ENCODE results near the gene LRIG3.

The LRIG3 gene

GRCh38 chr12:58922849-58923248, 2.5 kb upstream of the LRIG3 start:
- DNase-seq (ENCODE audit: extremely low read depth, insufficient read length): no peak
- TF ChIP-seq, protein P1, sequence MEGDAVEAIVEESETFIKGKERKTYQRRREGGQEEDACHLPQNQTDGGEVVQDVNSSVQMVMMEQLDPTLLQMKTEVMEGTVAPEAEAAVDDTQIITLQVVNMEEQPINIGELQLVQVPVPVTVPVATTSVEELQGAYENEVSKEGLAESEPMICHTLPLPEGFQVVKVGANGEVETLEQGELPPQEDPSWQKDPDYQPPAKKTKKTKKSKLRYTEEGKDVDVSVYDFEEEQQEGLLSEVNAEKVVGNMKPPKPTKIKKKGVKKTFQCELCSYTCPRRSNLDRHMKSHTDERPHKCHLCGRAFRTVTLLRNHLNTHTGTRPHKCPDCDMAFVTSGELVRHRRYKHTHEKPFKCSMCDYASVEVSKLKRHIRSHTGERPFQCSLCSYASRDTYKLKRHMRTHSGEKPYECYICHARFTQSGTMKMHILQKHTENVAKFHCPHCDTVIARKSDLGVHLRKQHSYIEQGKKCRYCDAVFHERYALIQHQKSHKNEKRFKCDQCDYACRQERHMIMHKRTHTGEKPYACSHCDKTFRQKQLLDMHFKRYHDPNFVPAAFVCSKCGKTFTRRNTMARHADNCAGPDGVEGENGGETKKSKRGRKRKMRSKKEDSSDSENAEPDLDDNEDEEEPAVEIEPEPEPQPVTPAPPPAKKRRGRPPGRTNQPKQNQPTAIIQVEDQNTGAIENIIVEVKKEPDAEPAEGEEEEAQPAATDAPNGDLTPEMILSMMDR (IDR thresholded peaks at IDR 0.05; ENCODE audit: insufficient read depth, low read length, poor library complexity, severe bottlenecking): no peak
- no peak overlapping the region for H3K4me3 ChIP-seq (replicated peaks; ENCODE audit: low read depth, low read length)
- H3K36me3 ChIP-seq (ENCODE audit: control insufficient read depth, insufficient read depth, low read length): no peaks in the 10 kb centered on the region
- H3K27me3 ChIP-seq (replicated peaks; ENCODE audit: control insufficient read depth, insufficient read depth, low read length): no peaks in the 10 kb centered on the region

- Histone ChIP-seq H3K27me3 (replicated peaks; ENCODE audit: control insufficient read depth, insufficient read depth, low read length) (no peaks in the 10 kb centered on the region), H3K4me3 (replicated peaks; ENCODE audit: low read depth, low read length) (peak overlapping the region; percentile 97), H3K36me3 (ENCODE audit: control insufficient read depth, insufficient read depth, low read length) (no peaks in the 10 kb centered on the region)
- TF ChIP-seq, protein P1 (IDR thresholded peaks at IDR 0.05; ENCODE audit: insufficient read depth, low read length, poor library complexity, severe bottlenecking): no peak
- DNase-seq (ENCODE audit: extremely low read depth, insufficient read length): no peak
These were observed 907 bp upstream of the LRIG3 start for GRCh38 chr12:58920961-58921861.

DNA sequence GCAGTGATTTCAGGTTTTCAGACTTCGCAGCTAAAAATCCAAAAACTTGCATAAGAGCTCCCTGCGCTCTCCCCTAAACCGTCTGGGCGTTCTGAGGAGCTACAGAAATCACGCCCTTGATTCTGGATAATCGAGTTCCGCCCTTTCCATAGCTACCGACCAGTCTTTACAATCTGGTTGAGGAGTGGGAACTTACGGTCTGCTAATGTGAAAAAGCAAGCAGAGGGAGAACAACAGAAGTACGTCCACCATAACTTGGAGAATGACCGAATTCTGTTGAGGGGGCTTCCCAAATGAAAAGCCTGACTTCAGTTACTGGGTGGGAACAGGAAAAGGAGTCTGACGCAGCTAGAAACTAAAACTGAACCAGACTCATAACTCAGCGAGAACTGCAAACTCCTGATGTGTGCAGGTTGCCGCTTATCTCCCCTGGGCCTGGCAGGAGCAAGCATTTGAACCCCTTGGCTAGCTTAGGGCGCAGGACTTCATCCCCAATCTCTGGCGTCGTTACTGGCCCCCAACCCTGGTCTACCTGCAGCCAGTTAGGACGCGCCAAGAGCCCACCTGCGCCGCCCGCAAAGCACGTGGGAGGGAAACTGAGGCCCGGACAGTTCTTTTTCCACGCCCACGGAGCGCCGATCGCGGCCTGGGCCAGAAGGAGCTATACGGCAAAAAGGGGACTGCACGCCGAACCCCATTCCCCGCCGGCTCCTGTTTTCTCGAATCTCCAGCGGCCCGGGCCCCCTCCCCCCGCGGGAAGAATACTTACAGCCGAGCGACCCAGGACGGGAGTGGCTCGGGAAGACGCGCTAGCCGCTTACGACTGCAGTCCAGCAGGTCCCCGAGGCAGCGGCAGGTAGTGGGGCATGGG, 838 bp downstream of the LRIG3 start:
- Histone ChIP-seq H3K27me3 (replicated peaks; ENCODE audit: control insufficient read depth, insufficient read depth, low read length) (no peaks in the 10 kb centered on the region), H3K4me3 (replicated peaks; ENCODE audit: low read depth, low read length) (peak overlapping the region; percentile 97), H3K36me3 (ENCODE audit: control insufficient read depth, insufficient read depth, low read length) (no peaks in the 10 kb centered on the region)
- DNase-seq (ENCODE audit: extremely low read depth, insufficient read length): peak; percentile 15
- TF ChIP-seq, protein P1 (IDR thresholded peaks at IDR 0.05; ENCODE audit: insufficient read depth, low read length, poor library complexity, severe bottlenecking): no peak

DNA sequence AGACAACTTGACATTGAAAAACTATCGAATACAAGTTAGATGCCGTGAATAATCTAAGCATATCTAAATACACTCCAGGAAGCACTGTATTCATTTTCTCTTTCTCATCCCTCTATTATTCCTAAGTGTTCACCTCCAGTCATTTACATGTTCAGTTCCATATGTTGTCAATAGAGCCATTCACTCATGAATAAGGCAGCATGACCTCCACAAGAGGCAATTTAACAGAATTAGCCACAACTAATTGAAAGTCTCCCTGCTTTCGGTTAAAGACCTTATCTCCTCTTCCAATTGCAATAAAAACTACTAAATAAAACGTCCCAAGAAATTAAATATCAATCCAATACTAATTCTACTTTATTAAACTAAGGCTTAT, 1.8 kb downstream of the LRIG3 start:
- DNase-seq (ENCODE audit: extremely low read depth, insufficient read length): no peak
- Histone ChIP-seq H3K36me3 (ENCODE audit: control insufficient read depth, insufficient read depth, low read length) (no peaks in the 10 kb centered on the region), H3K4me3 (replicated peaks; ENCODE audit: low read depth, low read length) (peak overlapping the region; percentile 97), H3K27me3 (replicated peaks; ENCODE audit: control insufficient read depth, insufficient read depth, low read length) (no peaks in the 10 kb centered on the region)
- TF ChIP-seq, protein P1 (IDR thresholded peaks at IDR 0.05; ENCODE audit: insufficient read depth, low read length, poor library complexity, severe bottlenecking): no peak

GRCh38 chr12:58917699-58918468, 2.4 kb downstream of the LRIG3 start:
- Histone ChIP-seq H3K4me3 (replicated peaks; ENCODE audit: low read depth, low read length) (peak overlapping the region; percentile 97), H3K36me3 (ENCODE audit: control insufficient read depth, insufficient read depth, low read length) (no peaks in the 10 kb centered on the region), H3K27me3 (replicated peaks; ENCODE audit: control insufficient read depth, insufficient read depth, low read length) (no peaks in the 10 kb centered on the region)
- DNase-seq (ENCODE audit: extremely low read depth, insufficient read length): no peak
- TF ChIP-seq, protein P1 (IDR thresholded peaks at IDR 0.05; ENCODE audit: insufficient read depth, low read length, poor library complexity, severe bottlenecking): no peak

Data from GM06990 (cell line).